Stimulated activated CD4-positive, alpha-beta T cell treated with anti-CD3 and anti-CD28 coated beads, Interleukin-1b, Interleukin-23, amount 100 ng/mL, for 4 hours (primary cell): Measurements from ENCODE around the gene SYNE2.
"Not testable (repeated sequence)": the region's sequence is repeated elsewhere in the genome, so short reads cannot be mapped to it uniquely, and the experiment has no call there.

Experiments used
- DNase-seq, 2 donors: peaks; one replicate each; pipeline ENCODE4 v3.0.0-alpha.2; 2020; ENCODE audit warnings: low read depth in 2 of 2

Gene SYNE2

GRCh38 chr14:64190974-64191502 is 338.2 kb downstream of the SYNE2 start:
- DNase-seq = no peak

- no peak for DNase-seq
Observed at GRCh38 chr14:64191756-64192155, 339.0 kb downstream of the SYNE2 start.

- no peak for DNase-seq
Observed at GRCh38 chr14:64193821-64194220, 341.0 kb downstream of the SYNE2 start.

GRCh38 chr14:64194404-64194803 is 341.6 kb downstream of the SYNE2 start:
- DNase-seq = no peak

- DNase-seq = no peak
Observed at GRCh38 chr14:64195199-64195598, 342.4 kb downstream of the SYNE2 start.

GRCh38 chr14:64196056-64196455 is 343.3 kb downstream of the SYNE2 start:
- DNase-seq = no peak

- no peak for DNase-seq
Observed at GRCh38 chr14:64196814-64197411, 344.1 kb downstream of the SYNE2 start.

GRCh38 chr14:64197996-64198395 is 345.2 kb downstream of the SYNE2 start:
- DNase-seq = no peak

- DNase-seq = no peak
Observed at GRCh38 chr14:64198486-64198885, 345.7 kb downstream of the SYNE2 start.

GRCh38 chr14:64200170-64200569 is 347.4 kb downstream of the SYNE2 start:
- DNase-seq = no peak

GRCh38 chr14:64201296-64201695 is 348.5 kb downstream of the SYNE2 start:
- DNase-seq = no peak

- no peak for DNase-seq
Observed at GRCh38 chr14:64201921-64202545, 349.2 kb downstream of the SYNE2 start.

GRCh38 chr14:64202716-64203115 is 349.9 kb downstream of the SYNE2 start:
- no peak for DNase-seq

GRCh38 chr14:64203366-64204006 is 350.7 kb downstream of the SYNE2 start:
- no peak for DNase-seq

- DNase-seq = no peak
Observed at GRCh38 chr14:64208261-64208660, 355.5 kb downstream of the SYNE2 start.

GRCh38 chr14:64208981-64209380 is 356.2 kb downstream of the SYNE2 start:
- DNase-seq = no peak

- no peak for DNase-seq
Observed at GRCh38 chr14:64209444-64210131, 356.8 kb downstream of the SYNE2 start.

- DNase-seq = no peak
Observed at GRCh38 chr14:64210216-64210615, 357.4 kb downstream of the SYNE2 start.

GRCh38 chr14:64210912-64211311 is 358.1 kb downstream of the SYNE2 start:
- not testable (repeated sequence) for DNase-seq

- no peak for DNase-seq
Observed at GRCh38 chr14:64212666-64213065, 359.9 kb downstream of the SYNE2 start.

GRCh38 chr14:64213086-64213485 is 360.3 kb downstream of the SYNE2 start:
- DNase-seq = no peak

GRCh38 chr14:64213853-64214570 is 361.2 kb downstream of the SYNE2 start:
- DNase-seq = no peak
